CD8-positive, alpha-beta memory T cell (primary cell): ENCODE data around the gene PDZRN4. TPM values are rescaled to one million over a fixed set of nuclear protein-coding genes. Genes with fewer than 3 reads are reported as not detected.

ENCODE experiments used
- CTCF ChIA-PET: fragments of 350-600 bp; sonication (Branson Sonifier 250); formaldehyde crosslinking; loops from one replicate; lab custom pipeline; 2021; ENCODE audit warnings: antibody characterized with exemption; lab: Charles Lee
- POLR2A ChIA-PET: fragments of 350-600 bp; sonication (Branson Sonifier 250); formaldehyde crosslinking; loops from one replicate; lab custom pipeline; 2021; ENCODE audit warnings: antibody characterized with exemption; lab: Charles Lee
- DNase-seq, 5 donors: peaks; one replicate each; pipeline versions ENCODE4 v3.0.0 to v3.0.0-alpha.2; 2020 to 2022; ENCODE audit warnings: mixed read lengths in 1 of 5
- H3K27ac ChIP-seq: one replicate; pipeline ENCODE4 v1.7.0; 2013; ENCODE audit warnings: low read depth, mild to moderate bottlenecking, low read length, moderate library complexity
- H3K27me3 ChIP-seq: 2 replicates; pipeline ENCODE4 v1.7.0; 2013; ENCODE audit warnings: low read length, mild to moderate bottlenecking; ENCODE audit not compliant: insufficient read depth, poor library complexity, severe bottlenecking
- H3K36me3 ChIP-seq: 2 replicates; pipeline ENCODE4 v1.7.0; 2013; ENCODE audit warnings: mild to moderate bottlenecking, low read length, moderate library complexity; ENCODE audit not compliant: insufficient read depth
- H3K4me1 ChIP-seq: 2 replicates; pipeline ENCODE4 v1.7.0; 2013; ENCODE audit warnings: mild to moderate bottlenecking, low read length, moderate library complexity; ENCODE audit not compliant: insufficient read depth
- H3K4me3 ChIP-seq: 2 replicates; pipeline ENCODE4 v1.7.0; 2013; ENCODE audit warnings: mild to moderate bottlenecking, low read length
- H3K9me3 ChIP-seq: 2 replicates; pipeline ENCODE4 v1.7.0; 2013; ENCODE audit warnings: mild to moderate bottlenecking, low read length
- H3K27ac Mint-ChIP-seq, 8 donors: one replicate each; pipeline ENCODE4 v1.8.0; 2020 to 2021; ENCODE audit warnings: mixed read lengths in 8 of 8, mild to moderate bottlenecking in 6 of 8, inconsistent platforms in 3 of 8, moderate library complexity in 3 of 8
- H3K27me3 Mint-ChIP-seq, 2 donors: one replicate each; pipeline ENCODE4 v1.8.0; 2020 to 2021; ENCODE audit warnings: mixed read lengths in 2 of 2, mild to moderate bottlenecking in 1 of 2, moderate library complexity in 1 of 2
- H3K36me3 Mint-ChIP-seq, 3 donors: one replicate each; pipeline ENCODE4 v1.8.0; 2020 to 2021; ENCODE audit warnings: mixed read lengths in 3 of 3, inconsistent platforms in 1 of 3, mild to moderate bottlenecking in 1 of 3
- H3K4me1 Mint-ChIP-seq, 3 donors: one replicate each; pipeline ENCODE4 v1.8.0; 2020 to 2021; ENCODE audit warnings: mixed read lengths in 3 of 3, inconsistent platforms in 1 of 3, mild to moderate bottlenecking in 1 of 3
- H3K4me3 Mint-ChIP-seq, 7 donors: one replicate each; pipeline ENCODE4 v1.8.0; 2020 to 2021; ENCODE audit warnings: mixed read lengths in 7 of 7, mild to moderate bottlenecking in 6 of 7, moderate library complexity in 4 of 7, inconsistent platforms in 2 of 7
- H3K9me3 Mint-ChIP-seq, 5 donors: one replicate each; pipeline ENCODE4 v1.8.0; 2020 to 2022; ENCODE audit warnings: mixed read lengths in 5 of 5, mild to moderate bottlenecking in 3 of 5, moderate library complexity in 2 of 5, inconsistent platforms in 1 of 5
- polyA plus RNA-seq: library from polyadenylated mRNA; unstranded; fragments of 300-500 nt; fragmentation: Illumina TruSeq; gene quantifications from one replicate; pipeline ENCODE4 v1.2.3, GENCODE V29; 2021
- total RNA-seq, 2 experiments: library from RNA; stranded (reverse); gene quantifications; one replicate each; pipeline ENCODE4 v1.2.3, GENCODE V29; 2021

The PDZRN4 gene
- total and polyA plus RNA-seq, 3 experiments from 2014 or later = not detected

DNA sequence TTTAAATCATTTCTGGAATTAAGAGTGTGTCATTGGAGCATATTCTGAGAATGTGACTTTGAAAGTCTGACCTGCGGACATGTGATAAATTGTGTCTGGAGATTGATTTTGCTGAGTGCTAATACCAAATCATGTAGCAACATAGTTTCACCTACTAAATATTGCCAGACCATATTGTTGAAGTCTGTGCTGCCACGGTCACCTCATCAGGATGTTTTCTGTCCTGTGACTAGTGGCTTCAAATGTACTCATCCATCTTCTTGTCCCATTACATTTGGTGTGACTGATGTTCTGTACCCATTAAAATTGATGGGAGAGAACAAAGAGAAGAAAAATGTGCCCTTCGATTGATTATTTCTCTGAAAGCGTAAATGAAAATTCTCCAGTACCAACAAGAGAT lies 265.3 kb downstream of the PDZRN4 start:
- CTCF ChIA-PET = no interaction called here
- Mint-ChIP-seq H3K36me3 (no peaks in the 10 kb centered on the region), H3K27ac (no peak overlapping the region), H3K4me1 (no peaks in the 10 kb centered on the region), H3K27me3 (peaks cover 0 to 2% of the 10 kb centered on the region in 2 donors), H3K4me3 (no peak overlapping the region), H3K9me3 (peaks cover 0 to 1% (median 0%) of the 10 kb centered on the region in 5 donors)
- no peaks in the 10 kb centered on the region for H3K9me3 ChIP-seq
- no peaks in the 10 kb centered on the region for H3K27me3 ChIP-seq
- H3K4me1 ChIP-seq = no peaks in the 10 kb centered on the region
- no peaks in the 10 kb centered on the region for H3K36me3 ChIP-seq
- DNase-seq = no peak
- no peak overlapping the region for H3K27ac ChIP-seq
- H3K4me3 ChIP-seq = no peak overlapping the region
- POLR2A ChIA-PET = no interaction called here

DNA sequence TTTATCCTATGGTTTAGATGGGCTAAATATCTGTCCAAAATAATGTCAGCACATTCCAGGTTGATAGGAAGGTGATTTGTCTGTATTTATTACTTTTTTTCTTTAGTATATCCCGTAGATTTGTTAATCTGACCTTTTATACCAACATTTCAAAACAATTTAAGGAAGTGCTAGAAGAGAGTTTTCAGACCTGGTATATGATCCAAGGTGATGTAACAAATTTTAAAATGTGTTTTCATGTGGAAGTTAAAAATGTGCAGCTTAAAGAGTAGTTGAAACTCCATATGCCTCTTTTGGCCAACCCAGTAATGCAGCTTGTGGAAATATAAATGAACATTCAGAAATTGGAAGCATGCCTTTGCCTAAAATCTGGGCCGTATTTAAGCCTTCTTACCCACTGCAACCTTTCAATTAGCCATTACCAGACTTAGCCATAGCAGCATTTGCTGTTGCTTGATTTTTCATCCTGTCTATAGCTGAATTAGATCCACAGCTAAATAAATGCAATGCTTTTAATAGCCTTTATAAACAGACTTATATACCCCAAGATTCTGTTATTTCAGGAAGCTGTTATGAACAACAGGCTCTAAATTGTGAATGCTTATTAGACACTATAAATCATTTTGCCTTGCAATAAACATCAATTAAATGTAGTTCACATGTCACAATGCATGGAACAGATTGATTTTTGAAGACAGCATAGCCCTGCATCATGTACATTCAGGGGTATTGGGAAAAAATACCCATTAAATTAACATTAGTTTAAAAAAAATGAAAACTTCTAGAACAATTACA lies 271.2 kb downstream of the PDZRN4 start:
- H3K4me1 Mint-ChIP-seq = no peaks in the 10 kb centered on the region
- H3K27ac Mint-ChIP-seq = no peak overlapping the region
- peaks cover 0 to 2% (median 0%) of the 10 kb centered on the region in 5 donors for H3K9me3 Mint-ChIP-seq
- no peak overlapping the region for H3K27ac ChIP-seq
- H3K27me3 Mint-ChIP-seq = peaks cover 0 to 2% of the 10 kb centered on the region in 2 donors
- no peaks in the 10 kb centered on the region for H3K27me3 ChIP-seq
- H3K36me3 Mint-ChIP-seq = no peaks in the 10 kb centered on the region
- H3K4me3 ChIP-seq = no peak overlapping the region
- no peak for DNase-seq
- no peaks in the 10 kb centered on the region for H3K4me1 ChIP-seq
- H3K9me3 ChIP-seq = no peaks in the 10 kb centered on the region
- no peak overlapping the region for H3K4me3 Mint-ChIP-seq
- ChIA-PET POLR2A (no interaction called here), CTCF (no interaction called here)
- H3K36me3 ChIP-seq = no peaks in the 10 kb centered on the region

DNA sequence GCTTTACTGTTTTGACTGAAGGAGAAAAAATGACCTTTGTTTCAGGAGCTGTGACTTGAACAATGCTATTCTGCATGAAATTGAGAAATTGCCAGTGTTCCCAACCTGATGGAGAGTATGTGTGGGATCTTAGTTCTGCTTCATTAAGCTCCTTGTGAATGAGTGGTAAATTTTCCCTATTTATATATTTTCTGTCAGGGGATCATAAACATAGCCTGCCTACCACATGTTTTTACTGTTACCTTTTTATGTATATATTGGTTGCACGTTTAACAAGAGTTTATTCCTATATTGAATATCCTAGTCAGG lies 271.7 kb downstream of the PDZRN4 start:
- Histone ChIP-seq H3K4me3 (no peak overlapping the region), H3K9me3 (no peaks in the 10 kb centered on the region), H3K27me3 (no peaks in the 10 kb centered on the region), H3K4me1 (no peaks in the 10 kb centered on the region), H3K36me3 (no peaks in the 10 kb centered on the region), H3K27ac (no peak overlapping the region)
- H3K27me3 Mint-ChIP-seq = peaks cover 0 to 2% of the 10 kb centered on the region in 2 donors
- ChIA-PET POLR2A (no interaction called here), CTCF (no interaction called here)
- H3K9me3 Mint-ChIP-seq = peaks cover 0 to 2% (median 0%) of the 10 kb centered on the region in 5 donors
- H3K27ac Mint-ChIP-seq = no peak overlapping the region
- no peaks in the 10 kb centered on the region for H3K4me1 Mint-ChIP-seq
- no peak for DNase-seq
- H3K36me3 Mint-ChIP-seq = no peaks in the 10 kb centered on the region
- no peak overlapping the region for H3K4me3 Mint-ChIP-seq

DNA sequence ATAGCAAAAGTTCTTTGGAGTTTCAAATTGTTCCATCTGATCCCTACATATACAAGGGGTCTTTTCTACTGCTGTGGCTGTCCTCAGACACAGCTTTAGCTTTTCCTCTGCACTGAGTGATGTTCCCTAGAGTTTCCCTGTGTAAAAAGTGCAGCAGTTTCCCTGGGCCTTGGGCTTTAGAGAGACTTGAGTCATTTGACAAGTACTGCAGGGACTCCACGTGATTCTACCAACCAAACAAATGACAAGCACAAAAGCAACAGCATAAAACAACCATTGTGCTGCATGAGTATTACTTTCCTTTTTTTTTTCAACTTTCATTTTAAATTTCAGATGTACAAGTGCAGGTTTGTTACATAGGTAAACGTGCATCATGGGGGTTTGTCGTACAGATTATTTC lies 272.8 kb downstream of the PDZRN4 start:
- Histone ChIP-seq H3K4me3 (no peak overlapping the region), H3K27ac (no peak overlapping the region), H3K36me3 (no peaks in the 10 kb centered on the region), H3K27me3 (no peaks in the 10 kb centered on the region), H3K9me3 (no peaks in the 10 kb centered on the region), H3K4me1 (no peaks in the 10 kb centered on the region)
- Mint-ChIP-seq H3K27ac (no peak overlapping the region), H3K27me3 (peaks cover 0 to 2% of the 10 kb centered on the region in 2 donors), H3K4me3 (no peak overlapping the region), H3K36me3 (no peaks in the 10 kb centered on the region), H3K9me3 (peaks cover 0 to 2% (median 0%) of the 10 kb centered on the region in 5 donors), H3K4me1 (no peaks in the 10 kb centered on the region)
- no peak for DNase-seq
- ChIA-PET POLR2A (no interaction called here), CTCF (no interaction called here)

DNA sequence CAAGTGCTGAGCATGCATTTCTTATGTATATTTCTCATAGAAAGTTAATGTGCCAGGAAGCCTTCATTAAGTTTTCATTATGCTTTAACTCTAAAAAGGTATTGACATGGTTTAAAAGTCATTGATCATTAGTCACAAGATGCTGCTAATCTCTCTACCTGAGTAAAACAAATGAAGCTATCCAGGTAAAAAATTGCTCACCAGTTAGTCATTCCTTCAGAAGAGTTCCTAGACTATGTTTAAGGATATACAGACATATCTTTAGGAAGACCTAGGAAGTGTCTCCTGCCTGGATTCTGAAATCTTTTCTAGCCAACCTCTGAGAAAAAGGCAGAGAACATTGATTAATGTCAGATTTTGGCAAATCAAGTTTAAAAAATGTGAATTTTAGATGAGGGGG lies 274.2 kb downstream of the PDZRN4 start:
- DNase-seq = no peak
- Mint-ChIP-seq H3K36me3 (no peaks in the 10 kb centered on the region), H3K4me1 (no peaks in the 10 kb centered on the region), H3K4me3 (no peak overlapping the region), H3K9me3 (peaks cover 0 to 2% (median 0%) of the 10 kb centered on the region in 5 donors), H3K27me3 (peaks cover 0 to 2% of the 10 kb centered on the region in 2 donors), H3K27ac (no peak overlapping the region)
- no peak overlapping the region for H3K27ac ChIP-seq
- ChIA-PET CTCF (no interaction called here), POLR2A (no interaction called here)
- H3K9me3 ChIP-seq = no peaks in the 10 kb centered on the region
- H3K36me3 ChIP-seq = no peaks in the 10 kb centered on the region
- H3K4me3 ChIP-seq = no peak overlapping the region
- H3K4me1 ChIP-seq = no peaks in the 10 kb centered on the region
- H3K27me3 ChIP-seq = no peaks in the 10 kb centered on the region

DNA sequence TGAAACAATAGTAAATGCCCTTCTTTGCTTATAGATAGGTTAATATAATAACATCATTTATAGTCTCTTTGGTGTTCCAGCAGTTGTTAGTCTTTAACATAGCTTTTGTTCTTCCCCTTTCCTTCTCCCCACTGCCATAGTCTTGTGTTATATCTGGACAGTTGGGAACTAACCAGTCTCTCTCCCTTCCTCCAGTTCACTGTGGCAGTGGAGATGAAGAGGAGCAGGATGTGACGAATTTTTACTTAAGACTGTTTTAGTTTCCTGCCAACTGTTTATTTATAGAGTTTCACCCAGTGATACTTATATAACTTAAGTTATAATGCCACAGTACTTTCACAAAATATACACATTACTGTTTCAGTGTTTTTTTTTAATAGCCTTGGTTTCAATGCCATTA lies 277.4 kb downstream of the PDZRN4 start:
- Histone ChIP-seq H3K27ac (no peak overlapping the region), H3K27me3 (no peaks in the 10 kb centered on the region), H3K4me1 (no peaks in the 10 kb centered on the region), H3K4me3 (no peak overlapping the region), H3K9me3 (no peaks in the 10 kb centered on the region), H3K36me3 (no peaks in the 10 kb centered on the region)
- no peaks in the 10 kb centered on the region for H3K9me3 Mint-ChIP-seq
- no peaks in the 10 kb centered on the region for H3K36me3 Mint-ChIP-seq
- no peak overlapping the region for H3K27ac Mint-ChIP-seq
- ChIA-PET POLR2A (no interaction called here), CTCF (interaction anchor here (1.3 kb wide), 1 partner anchor 57 kb away, joined by 3 read pairs; no protein-coding TSS in a partner anchor)
- no peaks in the 10 kb centered on the region for H3K4me1 Mint-ChIP-seq
- no peak overlapping the region for H3K4me3 Mint-ChIP-seq
- H3K27me3 Mint-ChIP-seq = peaks cover 0 to 6% of the 10 kb centered on the region in 2 donors
- no peak for DNase-seq

DNA sequence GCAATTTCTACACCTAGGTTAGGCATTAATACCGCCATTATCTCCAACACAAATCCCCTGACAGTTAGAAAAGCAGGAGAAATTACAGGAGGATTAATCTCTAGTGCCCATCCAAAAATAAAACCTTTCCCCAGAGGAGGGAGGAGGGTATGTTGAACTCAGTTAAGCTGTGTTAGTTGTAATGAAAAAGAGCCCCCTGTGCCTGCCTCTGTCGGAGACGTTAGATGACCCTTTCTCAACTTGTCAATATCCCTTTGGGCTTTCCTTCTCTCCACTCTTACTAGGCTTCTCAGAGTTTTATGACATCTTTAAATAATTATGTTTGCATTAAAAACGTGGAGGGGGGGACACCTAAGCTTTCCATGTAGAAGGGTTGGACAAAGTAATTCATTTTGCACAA lies 278.2 kb downstream of the PDZRN4 start:
- Mint-ChIP-seq H3K9me3 (no peaks in the 10 kb centered on the region), H3K27me3 (peaks cover 0 to 9% of the 10 kb centered on the region in 2 donors), H3K36me3 (no peaks in the 10 kb centered on the region), H3K4me1 (no peaks in the 10 kb centered on the region), H3K4me3 (no peak overlapping the region), H3K27ac (no peak overlapping the region)
- ChIA-PET POLR2A (no interaction called here), CTCF (no interaction called here)
- no peaks in the 10 kb centered on the region for H3K36me3 ChIP-seq
- no peaks in the 10 kb centered on the region for H3K4me1 ChIP-seq
- H3K4me3 ChIP-seq = no peak overlapping the region
- H3K27me3 ChIP-seq = no peaks in the 10 kb centered on the region
- no peak for DNase-seq
- H3K27ac ChIP-seq = no peak overlapping the region
- H3K9me3 ChIP-seq = no peaks in the 10 kb centered on the region

DNA sequence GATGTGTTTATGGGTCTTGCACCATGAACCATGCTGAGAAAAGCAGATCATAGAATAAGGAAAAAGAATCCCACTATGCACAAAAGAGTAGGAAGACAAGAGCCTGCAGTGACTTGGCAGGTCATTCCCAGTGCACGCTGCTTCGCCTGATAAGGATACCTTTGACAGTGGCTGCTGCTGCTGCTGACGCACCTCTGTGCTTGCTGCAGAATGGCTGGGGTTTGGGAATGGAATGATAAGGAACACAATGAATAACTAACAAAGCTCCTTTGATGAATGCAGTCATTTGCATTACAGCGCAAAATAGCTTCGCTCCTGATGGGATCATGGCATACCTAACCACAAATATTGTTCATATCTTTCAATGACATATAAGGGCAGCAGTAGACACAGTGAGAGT lies 278.7 kb downstream of the PDZRN4 start:
- Histone ChIP-seq H3K27ac (no peak overlapping the region), H3K9me3 (no peaks in the 10 kb centered on the region), H3K27me3 (no peaks in the 10 kb centered on the region), H3K36me3 (no peaks in the 10 kb centered on the region), H3K4me3 (no peak overlapping the region), H3K4me1 (no peaks in the 10 kb centered on the region)
- H3K27me3 Mint-ChIP-seq = peaks cover 0 to 9% of the 10 kb centered on the region in 2 donors
- DNase-seq = no peak
- no peaks in the 10 kb centered on the region for H3K4me1 Mint-ChIP-seq
- H3K4me3 Mint-ChIP-seq = no peak overlapping the region
- CTCF ChIA-PET = no interaction called here
- H3K27ac Mint-ChIP-seq = no peak overlapping the region
- no peaks in the 10 kb centered on the region for H3K9me3 Mint-ChIP-seq
- POLR2A ChIA-PET = no interaction called here
- H3K36me3 Mint-ChIP-seq = no peaks in the 10 kb centered on the region
